Nephron (organoid): ENCODE data around the gene CACNA1C.

Source experiments
- H3K27ac Mint-ChIP-seq, 3 experiments: 2 replicates each; pipeline ENCODE4 v1.8.0; 2020; ENCODE audit warnings: mixed read lengths in 3 of 3, mild to moderate bottlenecking in 2 of 3, moderate library complexity in 1 of 3
- H3K27me3 Mint-ChIP-seq: 2 replicates; pipeline ENCODE4 v1.8.0; 2021; ENCODE audit warnings: low read depth, mild to moderate bottlenecking, moderate library complexity, mixed read lengths
- H3K36me3 Mint-ChIP-seq: 2 replicates; pipeline ENCODE4 v1.8.0; 2020; ENCODE audit warnings: low read depth, mixed read lengths
- H3K4me1 Mint-ChIP-seq: 2 replicates; pipeline ENCODE4 v1.8.0; 2020; ENCODE audit warnings: mixed read lengths
- H3K4me3 Mint-ChIP-seq, 3 experiments: 2 replicates each; pipeline ENCODE4 v1.8.0; 2020; ENCODE audit warnings: mild to moderate bottlenecking in 3 of 3, mixed read lengths in 3 of 3, moderate library complexity in 2 of 3
- H3K9me3 Mint-ChIP-seq: 2 replicates; pipeline ENCODE4 v1.8.0; 2020; ENCODE audit warnings: mixed read lengths
- CTCF ChIP-seq, 3 experiments: fragments of 200-600 bp; sonication (generic); IDR thresholded peaks; one replicate each; pipeline ENCODE4 v1.5.0; 2021; ENCODE audit warnings: antibody characterized with exemption in 3 of 3; ENCODE audit not compliant: unreplicated experiment in 3 of 3

CACNA1C gene

GRCh38 chr12:2614341-2614740, 561.6 kb downstream of the CACNA1C start:
- peaks cover 12% of the 10 kb centered on the region for H3K27me3 Mint-ChIP-seq
- H3K27ac Mint-ChIP-seq, result no peak overlapping the region
- peaks cover 43% of the 10 kb centered on the region for H3K4me1 Mint-ChIP-seq
- TF ChIP-seq CTCF (IDR thresholded peaks at IDR 0.05; ENCODE audit: unreplicated experiment in 3 of 3), result no peak
- H3K9me3 Mint-ChIP-seq, result no peaks in the 10 kb centered on the region
- H3K4me3 Mint-ChIP-seq, result no peak overlapping the region
- H3K36me3 Mint-ChIP-seq, result peaks cover 23% of the 10 kb centered on the region

GRCh38 chr12:2615665-2616402, 563.0 kb downstream of the CACNA1C start:
- Mint-ChIP-seq H3K36me3 (peaks cover 16% of the 10 kb centered on the region), H3K9me3 (no peaks in the 10 kb centered on the region), H3K4me3 (peak overlapping the region in 1 of 3 experiments; percentile 1), H3K27me3 (peaks cover 9% of the 10 kb centered on the region), H3K27ac (peak overlapping the region; percentile 77 to 84 (median 84)), H3K4me1 (peaks cover 43% of the 10 kb centered on the region)
- TF ChIP-seq CTCF (IDR thresholded peaks at IDR 0.05; ENCODE audit: unreplicated experiment in 3 of 3), result no peak

GRCh38 chr12:2616763-2617162, 564.0 kb downstream of the CACNA1C start:
- no peak for TF ChIP-seq CTCF (IDR thresholded peaks at IDR 0.05; ENCODE audit: unreplicated experiment in 3 of 3)
- no peaks in the 10 kb centered on the region for H3K9me3 Mint-ChIP-seq
- no peak overlapping the region for H3K4me3 Mint-ChIP-seq

GRCh38 chr12:2617365-2617764, 564.6 kb downstream of the CACNA1C start:
- Mint-ChIP-seq H3K27me3 (peaks cover 10% of the 10 kb centered on the region), H3K4me3 (no peak overlapping the region), H3K9me3 (no peaks in the 10 kb centered on the region), H3K36me3 (peaks cover 5% of the 10 kb centered on the region), H3K4me1 (peaks cover 44% of the 10 kb centered on the region), H3K27ac (no peak overlapping the region)
- TF ChIP-seq CTCF (IDR thresholded peaks at IDR 0.05; ENCODE audit: unreplicated experiment in 3 of 3), result no peak

More at GRCh38 chr12:2616763-2617162, 564.0 kb downstream of the CACNA1C start:
- Mint-ChIP-seq H3K36me3 (peaks cover 11% of the 10 kb centered on the region), H3K27me3 (peaks cover 4% of the 10 kb centered on the region), H3K4me1 (peaks cover 43% of the 10 kb centered on the region), H3K27ac (peak overlapping the region; percentile 77 to 84 (median 84))

- peaks cover 12% of the 10 kb centered on the region for H3K27me3 Mint-ChIP-seq
- peak overlapping the region in 1 of 3 experiments; percentile 25 for H3K27ac Mint-ChIP-seq
- H3K4me3 Mint-ChIP-seq, result no peak overlapping the region
- no peaks in the 10 kb centered on the region for H3K36me3 Mint-ChIP-seq
- H3K9me3 Mint-ChIP-seq, result no peaks in the 10 kb centered on the region
- no peak for TF ChIP-seq CTCF (IDR thresholded peaks at IDR 0.05; ENCODE audit: unreplicated experiment in 3 of 3)
- peaks cover 42% of the 10 kb centered on the region for H3K4me1 Mint-ChIP-seq
These were observed 565.7 kb downstream of the CACNA1C start for GRCh38 chr12:2618291-2618995.
